Osteocyte (in vitro differentiated cells): ENCODE results near the gene PHAF1. TPM values are rescaled to one million over a fixed set of nuclear protein-coding genes. Genes with fewer than 3 reads are reported as not detected.

Experiments used
- DNase-seq: peaks from one replicate; pipeline ENCODE4 v3.0.0; 2021; ENCODE audit warnings: mixed read lengths; ENCODE audit not compliant: unreplicated experiment; ENCODE audit errors: extremely low spot score
- H3K27ac Mint-ChIP-seq: one replicate; pipeline ENCODE4 v1.8.0; 2021; ENCODE audit warnings: mild to moderate bottlenecking, mixed read lengths; ENCODE audit not compliant: unreplicated experiment
- H3K27me3 Mint-ChIP-seq: one replicate; pipeline ENCODE4 v1.8.0; 2021; ENCODE audit warnings: mixed read lengths; ENCODE audit not compliant: unreplicated experiment
- H3K36me3 Mint-ChIP-seq: one replicate; pipeline ENCODE4 v1.8.0; 2021; ENCODE audit warnings: mixed read lengths; ENCODE audit not compliant: unreplicated experiment
- H3K4me1 Mint-ChIP-seq: one replicate; pipeline ENCODE4 v1.8.0; 2021; ENCODE audit warnings: mixed read lengths; ENCODE audit not compliant: unreplicated experiment
- H3K4me3 Mint-ChIP-seq: one replicate; pipeline ENCODE4 v1.8.0; 2021; ENCODE audit warnings: mild to moderate bottlenecking, moderate library complexity, mixed read lengths; ENCODE audit not compliant: unreplicated experiment
- H3K9me3 Mint-ChIP-seq: one replicate; pipeline ENCODE4 v1.8.0; 2021; ENCODE audit warnings: mixed read lengths; ENCODE audit not compliant: unreplicated experiment
- CTCF ChIP-seq: fragments of 200-600 bp; sonication (generic); IDR thresholded peaks from 2 replicates; pipeline ENCODE4 v1.5.0; 2021; ENCODE audit warnings: antibody characterized with exemption, mild to moderate bottlenecking, moderate library complexity
- total RNA-seq: library from RNA; stranded (reverse); gene quantifications from 2 replicates; pipeline ENCODE4 v1.2.1, GENCODE V29; 2021

Gene PHAF1
- total RNA-seq, 1 donor from 2014 or later, result 19.5 TPM

GRCh38 chr16:67128417-67128816 is 18.7 kb downstream of the PHAF1 start:
- no peaks in the 10 kb centered on the region for H3K9me3 Mint-ChIP-seq
- H3K36me3 Mint-ChIP-seq, result peaks cover 32% of the 10 kb centered on the region
- DNase-seq, result no peak
- no peak overlapping the region for H3K4me3 Mint-ChIP-seq
- no peak for TF ChIP-seq CTCF
- H3K27ac Mint-ChIP-seq, result no peak overlapping the region
- no peaks in the 10 kb centered on the region for H3K27me3 Mint-ChIP-seq
- no peaks in the 10 kb centered on the region for H3K4me1 Mint-ChIP-seq

- TF ChIP-seq CTCF, result no peak
- Mint-ChIP-seq H3K27me3 (no peaks in the 10 kb centered on the region), H3K4me1 (no peaks in the 10 kb centered on the region), H3K4me3 (no peak overlapping the region), H3K36me3 (peaks cover 28% of the 10 kb centered on the region), H3K27ac (no peak overlapping the region), H3K9me3 (no peaks in the 10 kb centered on the region)
- no peak for DNase-seq
Observed at GRCh38 chr16:67128887-67129286, 19.1 kb downstream of the PHAF1 start.

GRCh38 chr16:67129422-67129821 is 19.7 kb downstream of the PHAF1 start:
- no peaks in the 10 kb centered on the region for H3K9me3 Mint-ChIP-seq
- DNase-seq, result no peak
- peaks cover 29% of the 10 kb centered on the region for H3K36me3 Mint-ChIP-seq
- no peak overlapping the region for H3K4me3 Mint-ChIP-seq
- no peaks in the 10 kb centered on the region for H3K4me1 Mint-ChIP-seq
- TF ChIP-seq CTCF, result no peak
- no peaks in the 10 kb centered on the region for H3K27me3 Mint-ChIP-seq
- no peak overlapping the region for H3K27ac Mint-ChIP-seq

GRCh38 chr16:67137605-67138004 is 27.9 kb downstream of the PHAF1 start:
- DNase-seq, result no peak
- TF ChIP-seq CTCF, result no peak
- Mint-ChIP-seq H3K9me3 (no peaks in the 10 kb centered on the region), H3K36me3 (peaks cover 38% of the 10 kb centered on the region), H3K27me3 (no peaks in the 10 kb centered on the region), H3K4me1 (no peaks in the 10 kb centered on the region), H3K4me3 (no peak overlapping the region), H3K27ac (no peak overlapping the region)

GRCh38 chr16:67141391-67141790 is 31.6 kb downstream of the PHAF1 start:
- no peaks in the 10 kb centered on the region for H3K4me1 Mint-ChIP-seq
- no peak overlapping the region for H3K27ac Mint-ChIP-seq
- H3K9me3 Mint-ChIP-seq, result no peaks in the 10 kb centered on the region
- peaks cover 37% of the 10 kb centered on the region for H3K36me3 Mint-ChIP-seq
- H3K27me3 Mint-ChIP-seq, result no peaks in the 10 kb centered on the region
- H3K4me3 Mint-ChIP-seq, result no peak overlapping the region
- no peak for TF ChIP-seq CTCF
- DNase-seq, result no peak
